NCI-H187 (cell line): ENCODE measurements around the gene ESPNL.
A peak's percentile ranks its signal among the peaks of the same experiment; 100 is the strongest.

Experiments used
- DNase-seq, 2 experiments: peaks; one replicate each; lab custom pipeline; 2025; lab: John Stamatoyannopoulos, UW

ESPNL gene

GRCh38 chr2:238079874-238080327 lies 20.2 kb upstream of the ESPNL start:
- DNase-seq = no peak

GRCh38 chr2:238080518-238080917 lies 19.6 kb upstream of the ESPNL start:
- no peak for DNase-seq

GRCh38 chr2:238081150-238081549 lies 19.0 kb upstream of the ESPNL start:
- no peak for DNase-seq

GRCh38 chr2:238081561-238081960 lies 18.6 kb upstream of the ESPNL start:
- no peak for DNase-seq

- DNase-seq = no peak
These were observed 18.0 kb upstream of the ESPNL start for GRCh38 chr2:238082151-238082550.

- DNase-seq = no peak
These were observed 17.3 kb upstream of the ESPNL start for GRCh38 chr2:238082827-238083226.

GRCh38 chr2:238083919-238084318 lies 16.2 kb upstream of the ESPNL start:
- no peak for DNase-seq

- DNase-seq = no peak
These were observed 15.4 kb upstream of the ESPNL start for GRCh38 chr2:238084761-238085160.

- no peak for DNase-seq
These were observed 14.2 kb upstream of the ESPNL start for GRCh38 chr2:238085899-238086298.

GRCh38 chr2:238087211-238087610 lies 12.9 kb upstream of the ESPNL start:
- no peak for DNase-seq

- no peak for DNase-seq
These were observed 9.3 kb upstream of the ESPNL start for GRCh38 chr2:238090887-238091286.

- no peak for DNase-seq
These were observed 8.6 kb upstream of the ESPNL start for GRCh38 chr2:238091436-238092060.

- DNase-seq = no peak
These were observed 7.6 kb upstream of the ESPNL start for GRCh38 chr2:238092486-238093035.

- no peak for DNase-seq
These were observed 6.7 kb upstream of the ESPNL start for GRCh38 chr2:238093181-238094140.

- DNase-seq = no peak
These were observed 5.6 kb upstream of the ESPNL start for GRCh38 chr2:238094438-238095022.

- DNase-seq = no peak
These were observed 5.0 kb upstream of the ESPNL start for GRCh38 chr2:238095143-238095542.

- DNase-seq = no peak
These were observed 3.7 kb upstream of the ESPNL start for GRCh38 chr2:238096311-238097011.

- DNase-seq = no peak
These were observed 2.7 kb upstream of the ESPNL start for GRCh38 chr2:238097201-238097987.

GRCh38 chr2:238097988-238098871 lies 1.9 kb upstream of the ESPNL start:
- peak; percentile 3 to 12 for DNase-seq
